OCI-LY3 (cell line): Measurements from ENCODE around the gene DNAJC1.
"Not testable (repeated sequence)": the region's sequence is repeated elsewhere in the genome, so short reads cannot be mapped to it uniquely, and the experiment has no call there.

Source experiments
- H2AFZ ChIP-seq: fragments of 200-600, 300-600 bp; shearing (Covaris generic); 2 replicates; pipeline ENCODE4 v1.6.0; 2014; ENCODE audit warnings: antibody characterized with exemption, low read depth, low read length
- H3K27ac ChIP-seq: fragments of 200-600, 300-600 bp; sonication (generic); 2 replicates; pipeline ENCODE4 v1.5.1; 2014; ENCODE audit warnings: mild to moderate bottlenecking, low read length, moderate library complexity, mixed read lengths
- H3K27me3 ChIP-seq: fragments of 200-600, 300-600 bp; sonication (generic); 2 replicates; pipeline ENCODE4 v1.6.1; 2014; ENCODE audit warnings: low read depth, low read length, mixed read lengths
- H3K36me3 ChIP-seq: fragments of 200-600, 300-600 bp; sonication (generic); replicated peaks from 2 replicates; pipeline ENCODE3; 2014; ENCODE audit warnings: low read depth, low read length, mixed read lengths
- H3K4me1 ChIP-seq: fragments of 300-600, 200-600 bp; sonication (generic); 2 replicates; pipeline ENCODE4 v1.6.1; 2014; ENCODE audit warnings: low read length, mixed read lengths
- H3K4me2 ChIP-seq: fragments of 200-600, 300-600 bp; sonication (generic); 2 replicates; pipeline ENCODE4 v1.6.1; 2014; ENCODE audit warnings: low read length, mixed read lengths
- H3K4me3 ChIP-seq: fragments of 300-600, 200-600 bp; sonication (generic); 2 replicates; pipeline ENCODE4 v1.5.1; 2014; ENCODE audit warnings: antibody characterized with exemption, mild to moderate bottlenecking, low read length, moderate library complexity
- H3K79me2 ChIP-seq: fragments of 300-600, 200-600 bp; shearing (Covaris generic); 2 replicates; pipeline ENCODE4 v1.6.1; 2014; ENCODE audit warnings: mild to moderate bottlenecking, low read length, mixed read lengths
- H3K9ac ChIP-seq: fragments of 300-600, 200-600 bp; shearing (Covaris generic); 2 replicates; pipeline ENCODE4 v1.6.0; 2014; ENCODE audit warnings: mild to moderate bottlenecking, low read length, moderate library complexity
- H3K9me3 ChIP-seq: fragments of 200-600, 300-600 bp; shearing (Covaris generic); 2 replicates; pipeline ENCODE4 v1.6.1; 2014; ENCODE audit warnings: low read length, mixed read lengths; ENCODE audit not compliant: insufficient read depth
- H4K20me1 ChIP-seq: fragments of 200-600, 300-600 bp; sonication (generic); 2 replicates; pipeline ENCODE4 v1.6.1; 2016; ENCODE audit warnings: low read length, mixed read lengths; ENCODE audit not compliant: insufficient read depth
- EZH2phosphoT487 ChIP-seq: fragments of 200-600 bp; shearing (Covaris generic); IDR thresholded peaks from 2 replicates; pipeline ENCODE4 v1.6.1; 2018; ENCODE audit warnings: antibody characterized with exemption, mixed run types, low read depth
- TF ChIP-seq, protein P1 (sequence below): fragments of 200-600, 300-600 bp; sonication (generic); IDR thresholded peaks from 2 replicates; pipeline ENCODE4 v1.5.1; 2014; ENCODE audit warnings: antibody characterized with exemption, low read length, low read depth

The DNAJC1 gene

DNA sequence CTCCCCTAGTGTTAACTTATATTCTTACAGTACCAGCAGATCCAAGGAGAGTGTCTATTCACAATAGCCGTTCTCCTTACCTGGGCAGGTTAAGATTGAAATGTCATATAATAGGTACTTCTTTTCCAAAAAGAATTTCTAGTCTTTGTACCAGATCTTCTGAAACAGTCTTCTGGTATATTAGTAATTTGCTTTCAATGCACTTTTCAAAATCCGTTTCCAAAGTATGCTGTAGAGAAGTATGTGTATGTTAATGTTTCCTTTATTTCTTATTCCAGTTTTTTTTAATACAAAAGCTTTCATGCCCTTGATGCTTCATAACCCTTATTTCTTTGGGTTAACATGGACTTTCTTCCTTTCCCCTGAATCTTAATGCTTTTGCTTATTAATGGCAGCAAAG, 281.3 kb downstream of the DNAJC1 start:
- Histone ChIP-seq H3K9ac (no peak overlapping the region), H3K4me3 (no peak overlapping the region), H3K27ac (no peak overlapping the region), H3K9me3 (no peaks in the 10 kb centered on the region), H2AFZ (no peak overlapping the region), H3K4me1 (peaks cover 21% of the 10 kb centered on the region), H3K79me2 (no peaks in the 10 kb centered on the region), H3K4me2 (no peak overlapping the region), H3K27me3 (no peaks in the 10 kb centered on the region), H3K36me3 (no peaks in the 10 kb centered on the region), H4K20me1 (no peaks in the 10 kb centered on the region)
- TF ChIP-seq, protein P1, sequence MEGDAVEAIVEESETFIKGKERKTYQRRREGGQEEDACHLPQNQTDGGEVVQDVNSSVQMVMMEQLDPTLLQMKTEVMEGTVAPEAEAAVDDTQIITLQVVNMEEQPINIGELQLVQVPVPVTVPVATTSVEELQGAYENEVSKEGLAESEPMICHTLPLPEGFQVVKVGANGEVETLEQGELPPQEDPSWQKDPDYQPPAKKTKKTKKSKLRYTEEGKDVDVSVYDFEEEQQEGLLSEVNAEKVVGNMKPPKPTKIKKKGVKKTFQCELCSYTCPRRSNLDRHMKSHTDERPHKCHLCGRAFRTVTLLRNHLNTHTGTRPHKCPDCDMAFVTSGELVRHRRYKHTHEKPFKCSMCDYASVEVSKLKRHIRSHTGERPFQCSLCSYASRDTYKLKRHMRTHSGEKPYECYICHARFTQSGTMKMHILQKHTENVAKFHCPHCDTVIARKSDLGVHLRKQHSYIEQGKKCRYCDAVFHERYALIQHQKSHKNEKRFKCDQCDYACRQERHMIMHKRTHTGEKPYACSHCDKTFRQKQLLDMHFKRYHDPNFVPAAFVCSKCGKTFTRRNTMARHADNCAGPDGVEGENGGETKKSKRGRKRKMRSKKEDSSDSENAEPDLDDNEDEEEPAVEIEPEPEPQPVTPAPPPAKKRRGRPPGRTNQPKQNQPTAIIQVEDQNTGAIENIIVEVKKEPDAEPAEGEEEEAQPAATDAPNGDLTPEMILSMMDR = no peak
- TF ChIP-seq EZH2phosphoT487 = no peak

DNA sequence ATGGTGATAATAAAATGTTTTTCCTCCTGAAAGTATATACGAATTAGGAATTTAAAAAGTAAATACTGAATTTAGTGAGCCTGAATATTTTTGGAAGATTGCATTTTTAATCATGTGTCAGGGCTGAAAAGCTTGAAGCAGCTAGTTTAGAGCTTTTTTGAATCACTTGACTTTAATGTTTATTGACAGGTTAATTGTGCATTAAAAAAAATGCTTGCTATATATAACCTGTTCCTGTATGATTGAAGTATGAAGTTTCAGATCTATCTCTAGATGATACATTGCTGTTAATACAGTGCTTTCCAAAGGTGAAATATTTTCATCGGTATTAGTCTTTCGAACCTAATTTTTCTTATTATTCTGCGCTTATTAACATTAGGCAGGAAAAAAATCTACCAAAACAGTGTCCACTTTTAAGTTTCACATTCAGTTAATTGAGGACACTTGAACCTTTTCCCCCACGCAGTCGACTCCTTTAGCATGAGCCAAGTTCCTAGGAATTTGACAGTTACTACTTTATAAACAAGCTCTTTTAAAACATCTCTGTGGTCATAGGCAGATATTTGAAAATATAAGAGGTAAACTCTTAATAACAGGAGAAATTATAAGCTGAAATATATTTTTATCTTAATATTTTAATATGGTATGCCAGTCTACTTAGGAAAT, 282.4 kb downstream of the DNAJC1 start:
- Histone ChIP-seq H2AFZ (no peak overlapping the region), H3K4me1 (peaks cover 21% of the 10 kb centered on the region), H3K79me2 (no peaks in the 10 kb centered on the region), H3K9ac (no peak overlapping the region), H3K4me3 (no peak overlapping the region), H3K9me3 (no peaks in the 10 kb centered on the region), H3K4me2 (no peak overlapping the region), H3K36me3 (no peaks in the 10 kb centered on the region), H3K27ac (no peak overlapping the region), H4K20me1 (no peaks in the 10 kb centered on the region), H3K27me3 (no peaks in the 10 kb centered on the region)
- TF ChIP-seq, protein P1 = no peak
- no peak for TF ChIP-seq EZH2phosphoT487

DNA sequence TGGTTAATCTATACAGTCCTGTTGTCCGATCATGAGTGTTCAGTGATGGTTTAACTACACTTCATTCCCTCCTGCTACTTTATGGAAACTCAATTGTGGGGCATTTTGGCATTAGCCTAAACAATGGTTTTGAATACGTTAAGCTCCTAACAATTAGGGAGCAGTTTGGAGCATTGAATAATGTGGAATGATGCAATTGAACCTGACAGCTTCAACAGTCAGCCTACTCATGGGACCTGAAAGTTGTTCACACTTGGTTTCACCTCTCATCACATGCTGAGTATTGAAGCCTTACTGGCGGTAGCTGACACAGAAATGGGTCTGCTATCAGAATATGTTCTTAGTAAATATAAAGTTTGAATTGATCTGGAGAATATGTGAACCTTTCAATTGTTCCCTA, 283.4 kb downstream of the DNAJC1 start:
- Histone ChIP-seq H3K4me1 (peaks cover 20% of the 10 kb centered on the region), H3K4me2 (no peak overlapping the region), H3K27me3 (no peaks in the 10 kb centered on the region), H4K20me1 (no peaks in the 10 kb centered on the region), H3K4me3 (no peak overlapping the region), H3K9ac (no peak overlapping the region), H3K9me3 (no peaks in the 10 kb centered on the region), H2AFZ (no peak overlapping the region), H3K27ac (no peak overlapping the region), H3K36me3 (no peaks in the 10 kb centered on the region), H3K79me2 (no peaks in the 10 kb centered on the region)
- TF ChIP-seq EZH2phosphoT487 = no peak
- TF ChIP-seq, protein P1 = no peak

DNA sequence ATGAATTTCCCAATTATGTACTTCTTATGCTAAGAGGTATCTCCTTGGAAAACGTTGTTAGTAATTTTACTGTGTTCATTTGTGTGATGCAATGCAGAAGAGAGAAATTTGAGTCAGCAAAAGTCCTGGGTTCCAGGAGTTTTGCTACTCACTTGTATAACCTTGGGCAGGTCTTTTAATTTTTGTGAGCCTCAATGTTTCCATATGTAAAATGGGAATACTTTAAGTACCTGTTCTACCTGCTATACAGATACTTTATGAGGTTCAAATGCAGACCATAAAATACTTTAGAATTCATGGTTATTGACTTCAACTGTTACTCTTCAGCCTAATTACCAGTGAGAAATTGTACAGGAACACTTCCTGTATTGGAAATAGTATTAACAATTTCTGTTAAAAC, 284.0 kb downstream of the DNAJC1 start:
- Histone ChIP-seq H2AFZ (no peak overlapping the region), H3K9ac (no peak overlapping the region), H3K9me3 (no peaks in the 10 kb centered on the region), H3K27me3 (no peaks in the 10 kb centered on the region), H4K20me1 (no peaks in the 10 kb centered on the region), H3K36me3 (no peaks in the 10 kb centered on the region), H3K27ac (no peak overlapping the region), H3K4me1 (peaks cover 14% of the 10 kb centered on the region), H3K79me2 (no peaks in the 10 kb centered on the region), H3K4me3 (no peak overlapping the region), H3K4me2 (no peak overlapping the region)
- TF ChIP-seq, protein P1 = no peak

DNA sequence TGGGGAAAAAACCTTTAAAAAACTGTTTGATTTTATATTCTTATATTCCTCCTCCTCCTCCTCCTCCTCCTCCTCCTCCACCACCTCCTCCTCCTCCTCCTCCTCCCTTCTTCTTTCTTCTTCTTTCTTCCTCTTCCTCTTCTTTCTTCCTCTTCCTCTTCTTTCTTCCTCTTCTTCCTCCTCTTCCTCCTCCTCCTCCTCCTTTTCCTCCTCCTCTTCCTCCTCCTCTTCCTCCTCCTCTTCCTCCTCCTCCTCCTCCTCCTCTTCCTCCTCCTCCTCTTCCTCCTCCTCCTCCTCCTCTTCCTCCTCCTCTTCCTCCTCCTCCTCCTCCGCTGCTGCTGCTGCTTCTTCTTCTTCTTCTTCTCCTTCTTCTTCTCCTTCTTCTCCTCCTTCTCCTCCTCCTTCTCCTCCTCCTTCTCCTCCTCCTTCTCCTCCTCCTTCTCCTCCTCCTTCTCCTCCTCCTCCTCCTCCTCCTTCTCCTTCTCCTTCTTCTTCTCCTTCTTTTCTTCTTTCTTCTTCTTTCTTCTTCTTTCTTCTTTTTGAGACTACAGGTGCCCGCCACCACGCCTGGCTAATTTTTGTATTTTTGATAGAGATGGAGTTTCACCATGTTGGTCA, 286.0 kb downstream of the DNAJC1 start:
- H4K20me1 ChIP-seq, H3K36me3 ChIP-seq, H2AFZ ChIP-seq, H3K27me3 ChIP-seq, H3K79me2 ChIP-seq, H3K4me2 ChIP-seq, H3K27ac ChIP-seq, H3K9me3 ChIP-seq, H3K4me3 ChIP-seq, H3K9ac ChIP-seq: not testable (repeated sequence)
- H3K4me1 ChIP-seq = peaks cover 12% of the 10 kb centered on the region
